ENCODE measurements around the gene SEPTIN8. TPM values are rescaled to one million over a fixed set of nuclear protein-coding genes. Genes with fewer than 3 reads are reported as not detected.

SEPTIN8 gene
- total and polyA plus RNA-seq, 9 donors, result 34.6 to 56.1 (median 40.8) TPM

DNA sequence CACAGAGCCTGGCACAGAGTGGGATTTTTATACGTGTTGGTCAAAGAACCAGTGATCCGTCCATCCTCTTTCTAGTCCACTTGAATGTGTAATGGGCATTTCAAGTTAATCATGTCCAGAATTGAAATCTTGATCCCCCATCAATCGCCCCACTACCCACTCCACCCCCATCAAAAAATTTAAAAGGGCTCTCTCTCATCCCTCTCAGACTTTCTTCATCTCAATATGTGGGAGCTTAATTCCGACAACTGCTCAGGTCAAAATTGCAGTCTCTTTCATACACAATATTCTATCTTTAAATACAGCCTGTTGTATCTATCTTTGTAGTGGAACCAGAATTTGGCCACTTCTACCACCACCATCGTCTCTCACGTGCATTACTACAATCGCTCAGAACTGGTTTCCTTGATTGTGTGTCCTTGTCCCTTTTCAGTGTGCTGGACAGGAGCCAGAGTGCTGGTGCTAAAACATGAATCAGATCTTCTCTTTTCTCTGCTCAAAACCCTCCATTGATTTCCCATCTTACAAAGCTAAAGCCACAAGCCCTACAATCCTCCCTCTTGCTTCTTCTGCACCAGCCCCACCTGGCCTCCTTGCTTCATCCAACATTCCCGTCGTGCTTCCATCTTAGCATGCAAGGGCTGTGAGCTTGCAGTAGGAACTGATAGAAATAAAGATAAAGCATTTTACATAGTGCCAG, 38.9 kb downstream of the SEPTIN8 start:
- H3K36me3 ChIP-seq (ENCODE audit: control insufficient read depth, insufficient read depth, low read length), result no peaks in the 10 kb centered on the region

GRCh38 chr5:132736853-132737833, 39.9 kb downstream of the SEPTIN8 start, which contains the start of gene KIF3A:
TSS of gene KIF3A (minus strand) at chr5:132737546. CDS start at chr5:132737419, 127 bp downstream.
- Histone ChIP-seq H3K4me1 (ENCODE audit: control insufficient read depth, insufficient read depth, low read length) (peaks cover 5% of the 10 kb centered on the region), H3K27me3 (ENCODE audit: control insufficient read depth, insufficient read depth, low read length) (peaks cover 8% of the 10 kb centered on the region), H3K27ac (ENCODE audit: low read length) (peak within 1 kb of the TSS; percentile 71), H3K4me3 (ENCODE audit: low read length) (peak within 1 kb of the TSS; percentile 94), H3K36me3 (ENCODE audit: control insufficient read depth, insufficient read depth, low read length) (no peaks in the 10 kb centered on the region), H3K9me3 (replicated peaks; ENCODE audit: control insufficient read depth, low read depth, low read length) (no peaks in the 10 kb centered on the region)
- WGBS (ENCODE audit: insufficient coverage), result under 1% methylated on average over 74 of the region's 81 CpGs
- peak; percentile 97 for DNase-seq

More for the DNA sequence above, 38.9 kb downstream of the SEPTIN8 start:
- 30% methylated on average over 2 of the region's 9 CpGs for WGBS (ENCODE audit: insufficient coverage)
- Histone ChIP-seq H3K27ac (ENCODE audit: low read length) (no peak overlapping the region), H3K4me1 (ENCODE audit: control insufficient read depth, insufficient read depth, low read length) (peaks cover 5% of the 10 kb centered on the region), H3K9me3 (replicated peaks; ENCODE audit: control insufficient read depth, low read depth, low read length) (no peaks in the 10 kb centered on the region), H3K27me3 (ENCODE audit: control insufficient read depth, insufficient read depth, low read length) (peaks cover 10% of the 10 kb centered on the region), H3K4me3 (ENCODE audit: low read length) (no peak overlapping the region)
- no peak for DNase-seq

DNA sequence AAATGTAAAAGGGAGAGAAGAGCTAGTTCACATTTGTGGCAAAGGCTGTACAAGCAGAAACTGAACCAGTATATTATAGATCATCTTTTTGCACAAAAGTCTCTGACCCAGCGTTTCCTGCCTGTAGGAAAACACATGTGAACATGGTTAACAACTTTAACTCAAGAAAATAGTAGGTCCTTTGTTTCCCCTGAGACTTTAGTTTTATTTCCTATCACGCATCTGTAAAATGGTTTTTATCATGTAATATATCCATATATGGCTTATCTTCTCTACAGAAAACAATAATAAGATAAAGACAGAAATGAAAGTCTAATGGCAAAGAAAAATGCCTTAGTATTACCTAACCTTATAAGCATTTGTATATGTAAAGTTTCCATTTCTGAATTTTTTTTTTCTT, 42.4 kb downstream of the SEPTIN8 start:
- Histone ChIP-seq H3K27ac (ENCODE audit: low read length) (no peak overlapping the region), H3K4me3 (ENCODE audit: low read length) (no peak overlapping the region), H3K9me3 (replicated peaks; ENCODE audit: control insufficient read depth, low read depth, low read length) (no peaks in the 10 kb centered on the region), H3K36me3 (ENCODE audit: control insufficient read depth, insufficient read depth, low read length) (no peaks in the 10 kb centered on the region), H3K27me3 (ENCODE audit: control insufficient read depth, insufficient read depth, low read length) (peaks cover 6% of the 10 kb centered on the region), H3K4me1 (ENCODE audit: control insufficient read depth, insufficient read depth, low read length) (peaks cover 5% of the 10 kb centered on the region)
- no CpG with 5 or more reads among the region's 2 CpGs for WGBS (ENCODE audit: insufficient coverage)
- DNase-seq, result no peak

DNA sequence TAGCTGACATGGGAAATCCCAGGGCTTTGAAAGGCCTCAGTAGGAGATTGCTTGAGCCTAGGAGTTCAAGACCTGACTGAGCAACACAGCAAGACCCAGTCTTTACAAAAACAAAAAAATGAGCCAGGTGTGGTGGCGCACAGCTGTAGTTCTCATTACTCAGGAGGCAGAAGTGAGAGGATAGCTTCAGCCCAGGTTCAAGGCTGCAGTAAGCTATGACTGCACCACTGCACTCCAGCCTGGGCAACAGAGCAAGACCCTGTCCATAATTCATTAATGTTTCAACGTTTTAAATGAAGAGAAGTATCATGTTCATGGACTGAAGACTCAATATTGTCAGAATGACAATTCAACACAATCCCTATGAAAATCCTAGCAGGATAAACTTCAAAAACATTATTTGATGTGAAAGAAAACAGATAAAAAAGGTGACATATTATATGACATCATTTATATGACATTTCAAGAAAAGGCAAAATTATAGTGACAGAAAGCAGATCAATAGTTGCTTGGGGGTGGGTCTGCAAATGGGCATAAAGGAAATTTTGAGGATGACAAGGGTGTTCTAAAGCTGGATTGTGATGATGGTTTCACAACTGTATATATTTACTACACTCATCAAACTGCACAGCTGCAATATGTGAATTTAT, 43.4 kb downstream of the SEPTIN8 start:
- H3K4me1 ChIP-seq (ENCODE audit: control insufficient read depth, insufficient read depth, low read length), result peaks cover 5% of the 10 kb centered on the region
- peaks cover 4% of the 10 kb centered on the region for H3K27me3 ChIP-seq (ENCODE audit: control insufficient read depth, insufficient read depth, low read length)
- no peak overlapping the region for H3K4me3 ChIP-seq (ENCODE audit: low read length)
- no peaks in the 10 kb centered on the region for H3K36me3 ChIP-seq (ENCODE audit: control insufficient read depth, insufficient read depth, low read length)
- WGBS (ENCODE audit: insufficient coverage), result no CpG with 5 or more reads among the region's 2 CpGs
- H3K27ac ChIP-seq (ENCODE audit: low read length), result no peak overlapping the region
- no peaks in the 10 kb centered on the region for H3K9me3 ChIP-seq (replicated peaks; ENCODE audit: control insufficient read depth, low read depth, low read length)
- no peak for DNase-seq

- Histone ChIP-seq H3K4me1 (ENCODE audit: control insufficient read depth, insufficient read depth, low read length) (no peaks in the 10 kb centered on the region), H3K27me3 (ENCODE audit: control insufficient read depth, insufficient read depth, low read length) (no peaks in the 10 kb centered on the region), H3K27ac (ENCODE audit: low read length) (no peak overlapping the region), H3K9me3 (replicated peaks; ENCODE audit: control insufficient read depth, low read depth, low read length) (no peaks in the 10 kb centered on the region), H3K4me3 (ENCODE audit: low read length) (no peak overlapping the region), H3K36me3 (ENCODE audit: control insufficient read depth, insufficient read depth, low read length) (no peaks in the 10 kb centered on the region)
- DNase-seq, result no peak
- 82% methylated on average over 6 of the region's 10 CpGs for WGBS (ENCODE audit: insufficient coverage)
Measured at GRCh38 chr5:132729896-132730295, 47.1 kb downstream of the SEPTIN8 start.

DNA sequence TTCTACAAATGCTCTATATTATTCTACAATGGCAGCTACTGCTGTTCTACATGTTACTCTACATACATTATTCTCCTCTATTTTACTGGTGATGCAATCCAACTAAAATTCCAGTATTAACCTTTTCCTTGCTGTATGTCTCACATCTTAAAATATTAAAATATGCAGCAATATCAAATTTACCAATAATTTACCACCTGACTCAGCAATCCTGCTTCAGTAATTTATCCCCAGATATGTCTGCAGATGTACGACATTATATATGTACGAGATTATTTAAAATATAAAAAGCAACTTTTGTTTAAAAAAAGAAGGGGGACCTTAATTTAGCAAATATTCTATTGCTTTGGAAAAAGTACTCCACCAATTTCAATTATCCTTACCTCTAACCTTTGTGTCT, 51.3 kb downstream of the SEPTIN8 start:
- H3K27ac ChIP-seq (ENCODE audit: low read length), result no peak overlapping the region
- H3K27me3 ChIP-seq (ENCODE audit: control insufficient read depth, insufficient read depth, low read length), result no peaks in the 10 kb centered on the region
- no peaks in the 10 kb centered on the region for H3K36me3 ChIP-seq (ENCODE audit: control insufficient read depth, insufficient read depth, low read length)
- WGBS (ENCODE audit: insufficient coverage), result no CpG with 5 or more reads among the region's 2 CpGs
- DNase-seq, result no peak
- H3K4me3 ChIP-seq (ENCODE audit: low read length), result no peak overlapping the region
- H3K9me3 ChIP-seq (replicated peaks; ENCODE audit: control insufficient read depth, low read depth, low read length), result no peaks in the 10 kb centered on the region
- no peaks in the 10 kb centered on the region for H3K4me1 ChIP-seq (ENCODE audit: control insufficient read depth, insufficient read depth, low read length)

- no peak overlapping the region for H3K4me3 ChIP-seq (ENCODE audit: low read length)
- no peaks in the 10 kb centered on the region for H3K27me3 ChIP-seq (ENCODE audit: control insufficient read depth, insufficient read depth, low read length)
- no peaks in the 10 kb centered on the region for H3K4me1 ChIP-seq (ENCODE audit: control insufficient read depth, insufficient read depth, low read length)
- no peaks in the 10 kb centered on the region for H3K9me3 ChIP-seq (replicated peaks; ENCODE audit: control insufficient read depth, low read depth, low read length)
- WGBS (ENCODE audit: insufficient coverage), result 100% methylated on average over 1 of the region's 5 CpGs
- DNase-seq, result no peak
- H3K27ac ChIP-seq (ENCODE audit: low read length), result no peak overlapping the region
- H3K36me3 ChIP-seq (ENCODE audit: control insufficient read depth, insufficient read depth, low read length), result no peaks in the 10 kb centered on the region
Measured at GRCh38 chr5:132718544-132719312, 58.3 kb downstream of the SEPTIN8 start.

- Histone ChIP-seq H3K9me3 (replicated peaks; ENCODE audit: control insufficient read depth, low read depth, low read length) (no peaks in the 10 kb centered on the region), H3K27me3 (ENCODE audit: control insufficient read depth, insufficient read depth, low read length) (no peaks in the 10 kb centered on the region), H3K36me3 (ENCODE audit: control insufficient read depth, insufficient read depth, low read length) (no peaks in the 10 kb centered on the region), H3K4me1 (ENCODE audit: control insufficient read depth, insufficient read depth, low read length) (no peaks in the 10 kb centered on the region), H3K27ac (ENCODE audit: low read length) (no peak overlapping the region), H3K4me3 (ENCODE audit: low read length) (no peak overlapping the region)
- WGBS (ENCODE audit: insufficient coverage), result 58% methylated on average over 5 of the region's 11 CpGs
- peak; percentile 8 for DNase-seq
Measured at GRCh38 chr5:132714456-132715307, 62.4 kb downstream of the SEPTIN8 start.

- no peak for DNase-seq
- H3K27ac ChIP-seq (ENCODE audit: low read length), result no peak overlapping the region
- no peak overlapping the region for H3K4me3 ChIP-seq (ENCODE audit: low read length)
- no peaks in the 10 kb centered on the region for H3K9me3 ChIP-seq (replicated peaks; ENCODE audit: control insufficient read depth, low read depth, low read length)
- H3K36me3 ChIP-seq (ENCODE audit: control insufficient read depth, insufficient read depth, low read length), result no peaks in the 10 kb centered on the region
- no peaks in the 10 kb centered on the region for H3K27me3 ChIP-seq (ENCODE audit: control insufficient read depth, insufficient read depth, low read length)
- H3K4me1 ChIP-seq (ENCODE audit: control insufficient read depth, insufficient read depth, low read length), result no peaks in the 10 kb centered on the region
Measured at GRCh38 chr5:132708645-132709044, 68.4 kb downstream of the SEPTIN8 start.

Measured in muscle of leg (tissue), 11 donors.